ENCODE results near the gene C9orf85.

C9orf85 gene
- long read RNA-seq, transcript C9orf85-203 (4 exons, 1,107 nt) = minor isoform, 6 of 52 reads
- long read RNA-seq, transcript C9orf85-205 (3 exons, 902 nt) = minor isoform, 7 of 52 reads
- long read RNA-seq, transcript C9orf85-201 (4 exons, 1,279 nt) = major isoform, 26 of 52 reads
- long read RNA-seq, partial matches to known transcripts = 2 of 52 reads
- long read RNA-seq, other reads (novel, unspliced or antisense) = 9 of 52 reads

- TF ChIP-seq GABPA (IDR thresholded peaks at IDR 0.05; ENCODE audit: low read depth) (peak; percentile 85), CTCF (IDR thresholded peaks at IDR 0.05; ENCODE audit: insufficient read depth, low read length) (no peak), POLR2AphosphoS5 (IDR thresholded peaks at IDR 0.05; ENCODE audit: low read depth) (peak; percentile 98), SPI1 (IDR thresholded peaks at IDR 0.05; ENCODE audit: borderline replicate concordance, low read depth) (0 out of 2 replicates have a peak, but pooled peaks have one; percentile 6), REST (IDR thresholded peaks at IDR 0.05; ENCODE audit: insufficient replicate concordance, low read depth) (peak; percentile 73)
- H3K27ac ChIP-seq (replicated peaks) = peak within 1 kb of the TSS; percentile 82
- H3K27me3 ChIP-seq (ENCODE audit: insufficient read depth, poor library complexity, severe bottlenecking) = no peaks in the 10 kb centered on the region
- peak within 1 kb of the TSS; percentile 85 for H3K4me3 ChIP-seq (replicated peaks; ENCODE audit: insufficient read depth, low read length)
- peak; percentile 96 to 99 for DNase-seq (ENCODE audit: low read depth in 1 of 2, low spot score in 1 of 2)
These were observed at the start of gene C9orf85, which contains the start of gene ABHD17B for GRCh38 chr9:71911061-71911907. TSS of gene C9orf85 (plus strand) at chr9:71911639. CDS start at chr9:71911735, 96 bp downstream. TSS of gene ABHD17B (minus strand) at chr9:71911193. CDS start at chr9:71875080, 36,113 bp downstream.

- Histone ChIP-seq H3K27me3 (ENCODE audit: insufficient read depth, poor library complexity, severe bottlenecking) (no peaks in the 10 kb centered on the region), H3K4me3 (replicated peaks; ENCODE audit: insufficient read depth, low read length) (no peak overlapping the region), H3K27ac (replicated peaks) (no peak overlapping the region)
- TF ChIP-seq CTCF (IDR thresholded peaks at IDR 0.05; ENCODE audit: insufficient read depth, low read length) (no peak), REST (IDR thresholded peaks at IDR 0.05; ENCODE audit: insufficient replicate concordance, low read depth) (no peak), GABPA (IDR thresholded peaks at IDR 0.05; ENCODE audit: low read depth) (no peak), SPI1 (IDR thresholded peaks at IDR 0.05; ENCODE audit: borderline replicate concordance, low read depth) (no peak), POLR2AphosphoS5 (IDR thresholded peaks at IDR 0.05; ENCODE audit: low read depth) (no peak)
- DNase-seq (ENCODE audit: low read depth in 1 of 2, low spot score in 1 of 2) = no peak
These were observed 47.8 kb upstream of the C9orf85 start for GRCh38 chr9:71863631-71864030.

GRCh38 chr9:71875345-71875744 is 36.1 kb upstream of the C9orf85 start:
- no peak for TF ChIP-seq GABPA (IDR thresholded peaks at IDR 0.05; ENCODE audit: low read depth)
- TF ChIP-seq POLR2AphosphoS5 (IDR thresholded peaks at IDR 0.05; ENCODE audit: low read depth) = no peak
- Histone ChIP-seq H3K27ac (replicated peaks) (no peak overlapping the region), H3K27me3 (ENCODE audit: insufficient read depth, poor library complexity, severe bottlenecking) (no peaks in the 10 kb centered on the region), H3K4me3 (replicated peaks; ENCODE audit: insufficient read depth, low read length) (no peak overlapping the region)
- DNase-seq (ENCODE audit: low read depth in 1 of 2, low spot score in 1 of 2) = no peak

GRCh38 chr9:71876106-71876505 is 35.3 kb upstream of the C9orf85 start:
- no peak overlapping the region for H3K4me3 ChIP-seq (replicated peaks; ENCODE audit: insufficient read depth, low read length)
- no peak overlapping the region for H3K27ac ChIP-seq (replicated peaks)
- no peaks in the 10 kb centered on the region for H3K27me3 ChIP-seq (ENCODE audit: insufficient read depth, poor library complexity, severe bottlenecking)
- TF ChIP-seq POLR2AphosphoS5 (IDR thresholded peaks at IDR 0.05; ENCODE audit: low read depth) = no peak
- TF ChIP-seq GABPA (IDR thresholded peaks at IDR 0.05; ENCODE audit: low read depth) = no peak
- no peak for TF ChIP-seq SPI1 (IDR thresholded peaks at IDR 0.05; ENCODE audit: borderline replicate concordance, low read depth)
- TF ChIP-seq CTCF (IDR thresholded peaks at IDR 0.05; ENCODE audit: insufficient read depth, low read length) = no peak
- TF ChIP-seq REST (IDR thresholded peaks at IDR 0.05; ENCODE audit: insufficient replicate concordance, low read depth) = no peak
- DNase-seq (ENCODE audit: low read depth in 1 of 2, low spot score in 1 of 2) = no peak

Measured in HL-60 (cell line).